ENCODE results near the gene S1PR4. TPM values are rescaled to one million over a fixed set of nuclear protein-coding genes. Genes with fewer than 3 reads are reported as not detected.

S1PR4 gene
- total RNA-seq, 1 donor from 2014 or later, result not detected

- H3K4me1 Mint-ChIP-seq, result no peaks in the 10 kb centered on the region
- no peaks in the 10 kb centered on the region for H3K27me3 Mint-ChIP-seq (ENCODE audit: low read depth)
Observed at GRCh38 chr19:3193256-3194105, 14.9 kb downstream of the S1PR4 start.

GRCh38 chr19:3194106-3195087 lies 15.8 kb downstream of the S1PR4 start:
- peaks cover 16% of the 10 kb centered on the region for H3K36me3 Mint-ChIP-seq
- H3K4me3 Mint-ChIP-seq, result no peak overlapping the region
- H3K27me3 Mint-ChIP-seq (ENCODE audit: low read depth), result no peaks in the 10 kb centered on the region
- H3K4me1 Mint-ChIP-seq, result no peaks in the 10 kb centered on the region
- TF ChIP-seq CTCF (IDR thresholded peaks at IDR 0.05; ENCODE audit: unreplicated experiment), result no peak
- no peak for DNase-seq (ENCODE audit: low spot score in 2 of 2, unreplicated experiment in 2 of 2)
- H3K27ac Mint-ChIP-seq, result no peak overlapping the region
- H3K9me3 Mint-ChIP-seq, result no peaks in the 10 kb centered on the region

More at GRCh38 chr19:3193256-3194105, 14.9 kb downstream of the S1PR4 start:
- Mint-ChIP-seq H3K9me3 (no peaks in the 10 kb centered on the region), H3K36me3 (peaks cover 16% of the 10 kb centered on the region), H3K27ac (no peak overlapping the region), H3K4me3 (no peak overlapping the region)
- no peak for DNase-seq (ENCODE audit: low spot score in 2 of 2, unreplicated experiment in 2 of 2)
- no peak for TF ChIP-seq CTCF (IDR thresholded peaks at IDR 0.05; ENCODE audit: unreplicated experiment)

- TF ChIP-seq CTCF (IDR thresholded peaks at IDR 0.05; ENCODE audit: unreplicated experiment), result no peak
- Mint-ChIP-seq H3K4me1 (no peaks in the 10 kb centered on the region), H3K9me3 (no peaks in the 10 kb centered on the region), H3K4me3 (no peak overlapping the region), H3K27ac (no peak overlapping the region), H3K36me3 (peaks cover 12% of the 10 kb centered on the region), H3K27me3 (ENCODE audit: low read depth) (no peaks in the 10 kb centered on the region)
- no peak for DNase-seq (ENCODE audit: low spot score in 2 of 2, unreplicated experiment in 2 of 2)
Observed at GRCh38 chr19:3196064-3196932, 17.7 kb downstream of the S1PR4 start.

GRCh38 chr19:3196933-3197205 lies 18.3 kb downstream of the S1PR4 start:
- H3K4me3 Mint-ChIP-seq, result no peak overlapping the region
- peaks cover 12% of the 10 kb centered on the region for H3K36me3 Mint-ChIP-seq
- no peaks in the 10 kb centered on the region for H3K4me1 Mint-ChIP-seq
- H3K27me3 Mint-ChIP-seq (ENCODE audit: low read depth), result no peaks in the 10 kb centered on the region
- no peak for DNase-seq (ENCODE audit: low spot score in 2 of 2, unreplicated experiment in 2 of 2)
- no peak for TF ChIP-seq CTCF (IDR thresholded peaks at IDR 0.05; ENCODE audit: unreplicated experiment)
- H3K27ac Mint-ChIP-seq, result no peak overlapping the region
- no peaks in the 10 kb centered on the region for H3K9me3 Mint-ChIP-seq
